ENCODE data around the gene ATP23.
A peak's percentile ranks its signal among the peaks of the same experiment; 100 is the strongest.

ATP23 gene

GRCh38 chr12:57907281-57907680, 34.1 kb upstream of the ATP23 start:
- DNase-seq: no peak

- DNase-seq: no peak
These were observed 32.9 kb upstream of the ATP23 start for GRCh38 chr12:57908511-57908910.

GRCh38 chr12:57909056-57909455, 32.3 kb upstream of the ATP23 start:
- DNase-seq: no peak

- DNase-seq: no peak
These were observed 31.8 kb upstream of the ATP23 start for GRCh38 chr12:57909611-57910010.

- no peak for DNase-seq
These were observed 23.2 kb upstream of the ATP23 start for GRCh38 chr12:57918147-57918546.

- DNase-seq: no peak
These were observed 14.3 kb upstream of the ATP23 start for GRCh38 chr12:57927086-57927485.

- DNase-seq: no peak
These were observed 12.1 kb upstream of the ATP23 start for GRCh38 chr12:57929092-57929830.

- DNase-seq: no peak
These were observed 6.5 kb upstream of the ATP23 start for GRCh38 chr12:57934819-57935218.

GRCh38 chr12:57935331-57935730, 6.0 kb upstream of the ATP23 start:
- no peak for DNase-seq

- DNase-seq: peak; percentile 58 to 96 (median 86)
These were observed 5.4 kb upstream of the ATP23 start for GRCh38 chr12:57935839-57936512.

- DNase-seq: no peak
These were observed 4.9 kb upstream of the ATP23 start for GRCh38 chr12:57936513-57936883.

GRCh38 chr12:57939291-57939690, 2.1 kb upstream of the ATP23 start:
- no peak for DNase-seq

GRCh38 chr12:57940052-57940914, 1.1 kb upstream of the ATP23 start:
- peak in 1 of 56 donors; percentile 4 for DNase-seq

- peak in 1 of 56 donors; percentile 16 for DNase-seq
These were observed 527 bp upstream of the ATP23 start for GRCh38 chr12:57940915-57941164.

GRCh38 chr12:57943438-57944080, 2.2 kb downstream of the ATP23 start:
- no peak for DNase-seq

GRCh38 chr12:57944313-57945023, 3.1 kb downstream of the ATP23 start:
- no peak for DNase-seq

GRCh38 chr12:57952766-57953165, 11.4 kb downstream of the ATP23 start:
- no peak for DNase-seq

- no peak for DNase-seq
These were observed 13.4 kb downstream of the ATP23 start for GRCh38 chr12:57954768-57955167.

- DNase-seq: no peak
These were observed 16.8 kb downstream of the ATP23 start for GRCh38 chr12:57958061-57958657.

GRCh38 chr12:57964421-57964820, 23.1 kb downstream of the ATP23 start:
- no peak for DNase-seq

GRCh38 chr12:57965766-57966165, 24.4 kb downstream of the ATP23 start:
- DNase-seq: no peak
